Right lobe of liver (tissue), 6 donors: ENCODE measurements around the gene PRKCB. TPM values are rescaled to one million over a fixed set of nuclear protein-coding genes. Genes with fewer than 3 reads are reported as not detected.

ENCODE experiments used
- ATAC-seq, 4 donors: fragments of 200-7000 bp; cut with Tn5 transposase; one replicate each; pipeline ENCODE4 v1.9.1; 2020; ENCODE audit warnings: mild to moderate bottlenecking in 4 of 4, moderate library complexity in 4 of 4
- DNase-seq, 3 donors: peaks; one replicate each; pipeline ENCODE4 v3.0.0-alpha.2; 2020
- H3K27ac ChIP-seq, 3 donors: fragments of 200-600 bp; one replicate each; pipeline ENCODE4 v1.8.0; 2022
- H3K27me3 ChIP-seq, 2 donors: fragments of 200-600 bp; one replicate each; pipeline ENCODE4 v1.8.0; 2022
- H3K36me3 ChIP-seq, 4 donors: fragments of 200-600 bp; sonication (generic) in 1 of 4; one replicate each; pipeline versions ENCODE4 v1.5.1 to v1.8.0; 2017 to 2022; ENCODE audit warnings: control low read depth in 1 of 4
- H3K4me1 ChIP-seq, 4 donors: fragments of 200-600 bp; sonication (generic) in 1 of 4; one replicate each; pipeline versions ENCODE4 v1.5.1 to v1.8.0; 2017 to 2022; ENCODE audit warnings: control low read depth in 1 of 4
- H3K4me3 ChIP-seq, 3 donors: fragments of 200-600 bp; one replicate each; pipeline ENCODE4 v1.8.0; 2022
- H3K9me3 ChIP-seq, 4 donors: fragments of 200-600 bp; sonication (generic) in 1 of 4; one replicate each; pipeline versions ENCODE4 v1.5.1 to v1.8.0; 2017 to 2022; ENCODE audit warnings: control low read depth in 1 of 4
- POLR2A ChIP-seq: fragments of 450-650 bp; IDR thresholded peaks from one replicate; pipeline ENCODE4 v1.6.1; 2017; ENCODE audit warnings: antibody characterized with exemption, mild to moderate bottlenecking
- WGBS: methylation state at CpG from one replicate; pipeline ENCODE4 v1.1.6; 2018; ENCODE audit warnings: low coverage, low lambda C conversion rate; ENCODE audit not compliant: insufficient coverage; ENCODE audit errors: missing lambda C conversion rate; 5-methylcytosine and 5-hydroxymethylcytosine counted together
- intact Hi-C, 2 donors: fragments of 100-400 bp; cut with DNase I; formaldehyde crosslinking; loops; one replicate each; pipeline versions ENCODE4 v1.11.2 to v1.14.1; 2022
- total RNA-seq, 6 experiments: library from RNA; depleted of rRNA in 2 of 6; stranded (reverse); fragments of >200 nt in 2 of 6; fragmentation: NEBNext Ultra II Directional in 3 of 6; extraction: Animal tissue kit (Norgen Biotek cat#: 25700) in 3 of 6; gene quantifications; one replicate each; pipeline versions ENCODE4 v1.1.0 to v1.2.4, GENCODE V29; 2016 to 2023
- TF ChIP-seq, protein P1 (sequence below), 4 donors: fragments of 200-600 bp in 3 of 4; fragments of 450-650 bp in 1 of 4; IDR thresholded peaks; one replicate each; pipeline versions ENCODE4 v1.5.1 to v1.8.0; 2016 to 2022; ENCODE audit warnings: antibody characterized with exemption in 4 of 4, mild to moderate bottlenecking in 2 of 4
- donor health status: DM: no; HTN: yes; CAD: no.
- donor health status: DM: no; HTN: no; CAD: no.
- donor health status: DM: no; HTN: no; CAD: no.
- donor health status: DM: no; HTN: yes; CAD: no.
- donor health status: DM: no; HTN: yes; CAD: no.

The PRKCB gene
- total RNA-seq, 6 experiments from 2014 or later, result 1.7 to 8.1 (median 3.5) TPM

DNA sequence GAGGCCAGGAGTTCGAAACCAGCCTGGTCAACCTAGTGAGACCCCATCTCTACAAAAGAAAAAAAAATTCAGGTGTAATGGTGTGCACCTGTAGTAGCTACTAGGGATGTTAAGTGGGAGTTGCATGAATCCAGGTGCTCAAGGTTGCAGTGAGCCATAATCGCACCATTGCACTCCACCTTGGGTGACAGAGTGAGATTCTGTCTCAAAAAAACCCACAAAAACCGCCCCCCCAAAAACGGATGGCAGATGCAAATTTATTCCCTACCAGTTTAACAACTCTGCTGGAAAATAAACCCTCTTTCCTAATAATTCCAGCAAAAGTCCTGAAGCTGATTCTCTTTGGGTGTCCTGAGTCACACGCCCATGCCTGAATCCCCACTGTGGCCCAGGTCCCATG lies 140.3 kb downstream of the PRKCB start:
- WGBS, result 68% methylated on average over 5 of the region's 5 CpGs
- no peaks in the 10 kb centered on the region for H3K4me1 ChIP-seq
- no peaks in the 10 kb centered on the region for H3K27me3 ChIP-seq
- H3K4me3 ChIP-seq, result no peak overlapping the region
- H3K27ac ChIP-seq, result no peak overlapping the region
- intact Hi-C loops, result no loop called here
- no peak for DNase-seq
- TF ChIP-seq, protein P1, sequence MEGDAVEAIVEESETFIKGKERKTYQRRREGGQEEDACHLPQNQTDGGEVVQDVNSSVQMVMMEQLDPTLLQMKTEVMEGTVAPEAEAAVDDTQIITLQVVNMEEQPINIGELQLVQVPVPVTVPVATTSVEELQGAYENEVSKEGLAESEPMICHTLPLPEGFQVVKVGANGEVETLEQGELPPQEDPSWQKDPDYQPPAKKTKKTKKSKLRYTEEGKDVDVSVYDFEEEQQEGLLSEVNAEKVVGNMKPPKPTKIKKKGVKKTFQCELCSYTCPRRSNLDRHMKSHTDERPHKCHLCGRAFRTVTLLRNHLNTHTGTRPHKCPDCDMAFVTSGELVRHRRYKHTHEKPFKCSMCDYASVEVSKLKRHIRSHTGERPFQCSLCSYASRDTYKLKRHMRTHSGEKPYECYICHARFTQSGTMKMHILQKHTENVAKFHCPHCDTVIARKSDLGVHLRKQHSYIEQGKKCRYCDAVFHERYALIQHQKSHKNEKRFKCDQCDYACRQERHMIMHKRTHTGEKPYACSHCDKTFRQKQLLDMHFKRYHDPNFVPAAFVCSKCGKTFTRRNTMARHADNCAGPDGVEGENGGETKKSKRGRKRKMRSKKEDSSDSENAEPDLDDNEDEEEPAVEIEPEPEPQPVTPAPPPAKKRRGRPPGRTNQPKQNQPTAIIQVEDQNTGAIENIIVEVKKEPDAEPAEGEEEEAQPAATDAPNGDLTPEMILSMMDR (IDR thresholded peaks at IDR 0.05), result no peak
- TF ChIP-seq POLR2A, result no peak
- ATAC-seq, result no peak
- H3K36me3 ChIP-seq, result no peaks in the 10 kb centered on the region
- H3K9me3 ChIP-seq, result no peaks in the 10 kb centered on the region

DNA sequence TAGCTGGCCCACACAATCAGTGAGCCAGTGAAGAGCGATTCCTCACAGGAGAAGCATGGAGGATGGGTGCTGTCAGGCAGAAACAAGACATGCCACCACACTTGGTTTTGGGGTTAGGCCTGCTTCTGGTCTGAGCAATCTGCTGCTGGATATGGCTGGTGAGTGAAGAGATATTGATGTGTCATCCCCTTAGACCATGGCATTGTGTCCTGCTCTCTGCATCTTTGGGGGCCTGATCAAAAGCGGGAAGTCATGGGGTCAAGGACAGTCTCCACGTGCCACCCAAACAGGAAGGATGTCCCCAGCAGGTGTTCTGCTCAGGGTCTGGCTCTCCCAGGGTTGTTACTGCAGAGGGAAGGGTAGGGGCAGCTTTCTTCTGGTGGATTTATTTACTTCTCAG lies 140.7 kb downstream of the PRKCB start:
- H3K4me3 ChIP-seq, result no peak overlapping the region
- ATAC-seq, result no peak
- 16% methylated on average over 3 of the region's 3 CpGs for WGBS

DNA sequence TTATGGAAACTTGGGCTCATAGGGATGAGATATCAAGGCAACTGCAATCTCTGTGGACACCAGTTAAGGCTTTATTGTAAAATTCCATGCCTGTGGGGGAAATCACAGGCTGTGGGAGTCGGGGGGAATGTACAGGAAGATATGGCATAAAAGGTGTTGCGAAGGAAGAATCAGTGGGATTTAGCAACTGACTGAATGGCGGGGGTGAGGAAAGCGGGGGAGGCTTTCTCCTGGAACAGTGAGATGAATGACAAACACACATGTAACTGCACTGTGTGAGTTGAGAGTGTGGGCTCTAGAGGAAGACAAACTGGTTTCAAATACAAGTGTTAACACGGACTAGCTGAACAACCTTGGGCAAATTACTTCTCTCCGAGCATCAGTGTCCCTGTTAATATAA lies 143.7 kb downstream of the PRKCB start:
- TF ChIP-seq POLR2A, result no peak
- TF ChIP-seq, protein P1 (IDR thresholded peaks at IDR 0.05), result no peak
- no peak overlapping the region for H3K4me3 ChIP-seq
- no peaks in the 10 kb centered on the region for H3K9me3 ChIP-seq
- H3K36me3 ChIP-seq, result no peaks in the 10 kb centered on the region
- intact Hi-C loops, result no loop called here
- H3K27ac ChIP-seq, result no peak overlapping the region
- no peak for ATAC-seq
- DNase-seq, result no peak
- no peaks in the 10 kb centered on the region for H3K27me3 ChIP-seq
- WGBS, result 56% methylated on average over 6 of the region's 6 CpGs
- H3K4me1 ChIP-seq, result no peaks in the 10 kb centered on the region

More for the DNA sequence above, 140.7 kb downstream of the PRKCB start:
- intact Hi-C loops, result no loop called here
- Histone ChIP-seq H3K9me3 (no peaks in the 10 kb centered on the region), H3K27me3 (no peaks in the 10 kb centered on the region), H3K36me3 (no peaks in the 10 kb centered on the region), H3K4me1 (no peaks in the 10 kb centered on the region), H3K27ac (no peak overlapping the region)
- TF ChIP-seq, protein P1 (IDR thresholded peaks at IDR 0.05), result no peak
- no peak for TF ChIP-seq POLR2A
- DNase-seq, result no peak

DNA sequence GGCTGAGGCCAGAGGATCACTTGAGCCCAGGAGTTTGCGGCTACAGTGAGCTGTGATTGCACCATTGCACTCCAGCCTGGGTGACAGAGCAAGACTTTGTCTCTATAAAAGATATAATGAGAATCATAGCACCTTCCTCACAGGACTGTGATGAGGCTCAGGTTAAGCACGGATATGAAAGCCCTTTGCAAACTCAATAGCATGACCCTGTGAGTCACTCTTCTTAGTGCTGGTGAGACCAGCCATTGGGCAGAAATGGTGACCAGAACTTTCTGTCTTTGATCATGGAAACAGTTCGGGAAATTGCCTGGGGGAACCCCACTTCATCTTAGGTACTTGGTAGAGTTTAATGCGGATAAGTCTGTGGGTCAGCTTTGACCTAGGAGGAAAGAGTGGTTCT lies 144.2 kb downstream of the PRKCB start:
- intact Hi-C loops, result no loop called here

More for the DNA sequence above, 144.2 kb downstream of the PRKCB start:
- H3K9me3 ChIP-seq, result no peaks in the 10 kb centered on the region
- TF ChIP-seq, protein P1 (IDR thresholded peaks at IDR 0.05), result no peak
- no peak for TF ChIP-seq POLR2A
- no peak for DNase-seq
- no peak overlapping the region for H3K4me3 ChIP-seq
- H3K36me3 ChIP-seq, result no peaks in the 10 kb centered on the region
- ATAC-seq, result no peak
- 79% methylated on average over 3 of the region's 4 CpGs for WGBS
- H3K27me3 ChIP-seq, result no peaks in the 10 kb centered on the region
- H3K27ac ChIP-seq, result no peak overlapping the region
- no peaks in the 10 kb centered on the region for H3K4me1 ChIP-seq
